Upper lobe of left lung (tissue), 6 donors: Measurements from ENCODE around the gene PIK3R2. TPM values are rescaled to one million over a fixed set of nuclear protein-coding genes. Genes with fewer than 3 reads are reported as not detected.

Experiments
- ATAC-seq, 2 donors: fragments of 200-7000 bp; cut with Tn5 transposase; one replicate each; pipeline ENCODE4 v1.9.1; 2022; ENCODE audit warnings: mild to moderate bottlenecking in 2 of 2, moderate library complexity in 2 of 2; ENCODE audit not compliant: low FRiP score in 2 of 2
- DNase-seq, 2 donors: peaks; one replicate each; pipeline ENCODE4 v3.0.0-alpha.2; 2019 to 2020
- H3K27ac ChIP-seq, 4 donors: fragments of 200-600 bp; sonication (generic); one replicate each; pipeline ENCODE4 v1.5.1; 2016 to 2019
- H3K27me3 ChIP-seq, 4 donors: fragments of 200-600 bp; sonication (generic); one replicate each; pipeline ENCODE4 v1.5.1; 2017 to 2019
- H3K36me3 ChIP-seq, 4 donors: fragments of 200-600 bp; sonication (generic); one replicate each; pipeline ENCODE4 v1.5.1; 2016 to 2019
- H3K4me1 ChIP-seq, 4 donors: fragments of 200-600 bp; sonication (generic); one replicate each; pipeline ENCODE4 v1.5.1; 2018 to 2019
- H3K4me3 ChIP-seq, 4 donors: fragments of 200-600 bp; sonication (generic); one replicate each; pipeline ENCODE4 v1.5.1; 2017 to 2019; ENCODE audit warnings: mild to moderate bottlenecking in 2 of 4, moderate library complexity in 1 of 4
- H3K9me3 ChIP-seq, 4 donors: fragments of 200-600 bp; sonication (generic); one replicate each; pipeline ENCODE4 v1.5.1; 2018 to 2019
- CTCF ChIP-seq, 6 experiments: fragments of 450-650 bp in 4 of 6; fragments of 200-600 bp in 2 of 6; sonication (generic) in 2 of 6; IDR thresholded peaks; one replicate each; pipeline ENCODE4 v1.5.1; 2016 to 2019; ENCODE audit warnings: antibody characterized with exemption in 6 of 6
- EP300 ChIP-seq, 4 donors: sonication (generic); formaldehyde crosslinking; IDR thresholded peaks; one replicate each; pipeline ENCODE4 v1.5.1; 2017; ENCODE audit warnings: antibody characterized with exemption in 4 of 4, control low read depth in 2 of 4
- POLR2A ChIP-seq, 4 donors: fragments of 450-650 bp; IDR thresholded peaks; one replicate each; pipeline ENCODE4 v1.5.1; 2016 to 2017; ENCODE audit warnings: antibody characterized with exemption in 4 of 4, mild to moderate bottlenecking in 2 of 4
- POLR2AphosphoS5 ChIP-seq, 2 donors: sonication (generic); formaldehyde crosslinking; IDR thresholded peaks; one replicate each; pipeline ENCODE4 v1.5.1; 2017; ENCODE audit warnings: antibody characterized with exemption in 2 of 2
- WGBS, 2 donors: methylation state at CpG; one replicate each; pipeline ENCODE4 v1.1.5; 2017 to 2018; 5-methylcytosine and 5-hydroxymethylcytosine counted together
- total RNA-seq, 6 donors: library from RNA; depleted of rRNA in 4 of 6; stranded (reverse); fragments of >200 nt in 4 of 6; gene quantifications; one replicate each; pipeline versions ENCODE4 v1.1.0 to v1.2.1, GENCODE V29; 2016 to 2021
- donor health status: DM: no; HTN: no; CAD: no; lungs with moderate emphysema.
- donor health status: DM: no; HTN: yes; CAD: no; lungs with severe emphysema.

PIK3R2 gene
- total RNA-seq, 6 donors from 2014 or later = 11.0 to 65.1 (median 30.3) TPM

DNA sequence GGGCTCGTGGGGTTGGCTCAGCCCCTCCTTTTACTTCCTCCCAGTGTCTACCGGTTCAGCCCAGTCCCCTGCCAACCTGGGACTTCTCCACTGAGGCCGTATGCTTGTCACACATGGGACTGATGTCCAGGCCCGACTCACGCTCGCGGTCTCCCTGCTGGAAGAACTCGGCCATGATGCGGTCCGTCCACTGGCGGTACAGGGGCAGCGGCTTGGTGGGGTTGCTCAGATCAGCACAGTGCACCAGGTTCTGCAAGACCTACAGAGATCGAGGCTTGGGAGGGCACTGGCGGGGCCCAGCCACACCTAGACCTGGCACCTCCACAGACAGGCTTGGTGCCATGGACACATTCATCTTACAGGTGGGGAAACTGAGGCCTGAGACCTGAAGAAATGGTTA lies 58.7 kb downstream of the PIK3R2 start:
- 81 to 83% methylated on average over 13 to 14 of the region's 14 CpGs for WGBS, 2 donors
- no peak overlapping the region for H3K4me3 ChIP-seq
- peak in 1 of 2 donors; percentile 19 for ATAC-seq

GRCh38 chr19:18214779-18215433 lies 61.9 kb downstream of the PIK3R2 start:
- no peak overlapping the region for H3K27ac ChIP-seq
- DNase-seq = no peak
- no peak overlapping the region for H3K4me3 ChIP-seq
- no peaks in the 10 kb centered on the region for H3K4me1 ChIP-seq
- H3K9me3 ChIP-seq = no peaks in the 10 kb centered on the region
- H3K27me3 ChIP-seq = no peaks in the 10 kb centered on the region
- 67 to 72% methylated on average over 7 of the region's 7 CpGs for WGBS, 2 donors
- H3K36me3 ChIP-seq = no peaks in the 10 kb centered on the region
- peak in 1 of 2 donors; percentile 25 for ATAC-seq
- TF ChIP-seq POLR2A (IDR thresholded peaks at IDR 0.05) (no peak), CTCF (IDR thresholded peaks at IDR 0.05) (no peak), POLR2AphosphoS5 (IDR thresholded peaks at IDR 0.05) (no peak), EP300 (IDR thresholded peaks at IDR 0.05) (no peak)

More for the DNA sequence above, 58.7 kb downstream of the PIK3R2 start:
- H3K9me3 ChIP-seq = no peaks in the 10 kb centered on the region
- no peaks in the 10 kb centered on the region for H3K27me3 ChIP-seq
- TF ChIP-seq POLR2A (IDR thresholded peaks at IDR 0.05) (no peak), POLR2AphosphoS5 (IDR thresholded peaks at IDR 0.05) (no peak), EP300 (IDR thresholded peaks at IDR 0.05) (no peak), CTCF (IDR thresholded peaks at IDR 0.05) (no peak)
- H3K36me3 ChIP-seq = no peaks in the 10 kb centered on the region
- no peak overlapping the region for H3K27ac ChIP-seq
- peaks cover 0 to 5% (median 0%) of the 10 kb centered on the region in 4 donors for H3K4me1 ChIP-seq
- DNase-seq = no peak

GRCh38 chr19:18216789-18217188 lies 63.8 kb downstream of the PIK3R2 start:
- H3K4me3 ChIP-seq = no peak overlapping the region
- H3K27me3 ChIP-seq = peaks cover 0 to 4% (median 0%) of the 10 kb centered on the region in 4 donors
- DNase-seq = no peak
- no peak for TF ChIP-seq POLR2AphosphoS5 (IDR thresholded peaks at IDR 0.05)
- TF ChIP-seq CTCF (IDR thresholded peaks at IDR 0.05) = no peak
- TF ChIP-seq POLR2A (IDR thresholded peaks at IDR 0.05) = no peak
- TF ChIP-seq EP300 (IDR thresholded peaks at IDR 0.05) = no peak
- H3K9me3 ChIP-seq = no peaks in the 10 kb centered on the region
- H3K4me1 ChIP-seq = peaks cover 0 to 8% (median 2%) of the 10 kb centered on the region in 4 donors
- no peaks in the 10 kb centered on the region for H3K36me3 ChIP-seq
- no peak overlapping the region for H3K27ac ChIP-seq
- ATAC-seq = no peak
- WGBS, 2 donors = 97 to 98% methylated on average over 8 of the region's 8 CpGs

- no peaks in the 10 kb centered on the region for H3K9me3 ChIP-seq
- WGBS, 2 donors = 89 to 92% methylated on average over 10 to 17 of the region's 17 CpGs
- H3K4me1 ChIP-seq = peaks cover 0 to 8% (median 2%) of the 10 kb centered on the region in 4 donors
- H3K36me3 ChIP-seq = no peaks in the 10 kb centered on the region
- no peak for ATAC-seq
- no peak for DNase-seq
- peaks cover 0 to 4% (median 0%) of the 10 kb centered on the region in 4 donors for H3K27me3 ChIP-seq
- no peak overlapping the region for H3K4me3 ChIP-seq
- H3K27ac ChIP-seq = no peak overlapping the region
- TF ChIP-seq POLR2A (IDR thresholded peaks at IDR 0.05) = no peak
- no peak for TF ChIP-seq POLR2AphosphoS5 (IDR thresholded peaks at IDR 0.05)
- no peak for TF ChIP-seq EP300 (IDR thresholded peaks at IDR 0.05)
- no peak for TF ChIP-seq CTCF (IDR thresholded peaks at IDR 0.05)
These were observed 65.2 kb downstream of the PIK3R2 start for GRCh38 chr19:18218159-18218558.

GRCh38 chr19:18218600-18218999 lies 65.6 kb downstream of the PIK3R2 start:
- ATAC-seq (no peak), DNase-seq (no peak)
- peaks cover 0 to 8% (median 2%) of the 10 kb centered on the region in 4 donors for H3K4me1 ChIP-seq
- no peaks in the 10 kb centered on the region for H3K36me3 ChIP-seq
- no peaks in the 10 kb centered on the region for H3K9me3 ChIP-seq
- no peak for TF ChIP-seq CTCF (IDR thresholded peaks at IDR 0.05)
- TF ChIP-seq POLR2AphosphoS5 (IDR thresholded peaks at IDR 0.05) = no peak
- no peak for TF ChIP-seq POLR2A (IDR thresholded peaks at IDR 0.05)
- TF ChIP-seq EP300 (IDR thresholded peaks at IDR 0.05) = no peak
- H3K27me3 ChIP-seq = peaks cover 0 to 4% (median 0%) of the 10 kb centered on the region in 4 donors
- 61 to 89% methylated on average over 3 of the region's 3 CpGs for WGBS, 2 donors
- H3K27ac ChIP-seq = no peak overlapping the region
- no peak overlapping the region for H3K4me3 ChIP-seq
